Head of caudate nucleus (tissue), 42 donors: ENCODE results near the gene IQSEC3.
A peak's percentile ranks its signal among the peaks of the same experiment; 100 is the strongest.

ENCODE experiments used
- DNase-seq, 42 donors: peaks; one replicate each; pipeline versions ENCODE4 v3.0.0 to v3.0.0-alpha.2; 2020 to 2021; ENCODE audit warnings: mixed read lengths in 7 of 42
- intact Hi-C: fragments of 100-400 bp; cut with DNase I; formaldehyde crosslinking; loops from one replicate; pipeline ENCODE4 v1.15.0; 2022

The IQSEC3 gene

DNA sequence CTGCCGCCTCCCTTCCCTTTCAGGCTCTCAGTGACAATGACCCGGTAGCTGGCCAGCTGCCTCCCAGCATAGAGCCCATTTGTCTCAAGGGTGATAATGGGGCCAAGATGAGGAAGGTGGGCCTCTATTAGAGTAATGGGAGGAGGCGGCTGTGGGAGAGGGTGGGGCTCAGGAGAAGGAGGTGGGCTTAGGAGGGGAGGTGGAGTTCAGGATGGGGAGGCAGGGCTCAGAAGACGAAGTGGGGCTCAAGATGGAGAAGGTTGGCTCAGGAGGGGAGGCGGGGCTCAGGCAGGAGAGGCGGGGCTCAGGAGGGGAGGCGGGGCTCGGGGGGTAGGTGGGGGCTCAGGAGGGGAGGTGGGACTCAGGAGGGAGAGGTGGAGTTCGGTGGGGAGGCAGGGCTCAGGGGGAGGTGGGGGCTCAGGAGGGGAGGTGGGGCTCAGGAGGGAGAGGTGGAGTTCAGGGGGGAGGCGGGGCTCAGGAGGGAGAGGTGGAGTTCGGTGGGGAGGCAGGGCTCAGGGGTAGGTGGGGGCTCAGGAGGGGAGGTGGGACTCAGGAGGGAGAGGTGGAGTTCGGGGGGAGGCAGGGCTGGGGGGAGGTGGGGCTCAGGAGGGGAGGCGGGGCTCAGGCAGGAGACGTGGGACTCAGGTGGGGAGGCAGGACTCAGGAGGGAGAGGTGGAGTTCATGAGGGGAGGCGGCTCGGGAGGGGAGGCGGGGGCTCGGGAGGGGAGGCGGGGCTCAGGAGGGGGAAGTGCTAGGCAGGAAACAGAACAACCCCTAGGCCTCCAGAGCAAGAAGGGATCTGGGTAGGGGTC lies 36.8 kb downstream of the IQSEC3 start:
- DNase-seq = no peak
- intact Hi-C loops = no loop called here

DNA sequence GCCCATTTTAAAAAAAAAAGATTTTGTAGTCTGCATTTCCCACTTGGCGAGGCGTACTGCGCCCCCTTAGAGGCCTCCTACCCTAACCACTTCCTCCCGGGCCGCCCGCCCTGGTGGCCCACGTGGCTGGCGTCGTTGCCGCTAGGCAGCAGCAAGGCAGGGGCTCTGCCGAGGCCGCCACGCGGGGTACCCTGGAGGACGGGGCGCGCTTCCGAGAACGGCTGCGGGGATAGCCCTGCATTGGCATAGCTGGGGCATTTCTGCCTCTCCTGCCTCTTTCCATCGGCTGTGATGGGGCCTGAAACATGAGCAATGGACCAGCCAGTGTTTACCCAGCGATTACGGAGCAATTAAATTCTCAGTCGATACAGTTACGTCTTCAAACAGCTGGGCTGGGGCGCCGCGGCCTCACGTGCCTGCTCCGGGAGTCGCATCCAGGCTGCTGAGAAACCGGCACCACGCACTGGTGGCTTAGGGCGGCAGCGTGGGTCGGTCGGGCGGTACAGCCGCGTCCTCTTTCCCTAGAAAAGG lies 38.0 kb downstream of the IQSEC3 start:
- intact Hi-C loops = no loop called here
- DNase-seq = peak in 1 of 42 donors; percentile 34

DNA sequence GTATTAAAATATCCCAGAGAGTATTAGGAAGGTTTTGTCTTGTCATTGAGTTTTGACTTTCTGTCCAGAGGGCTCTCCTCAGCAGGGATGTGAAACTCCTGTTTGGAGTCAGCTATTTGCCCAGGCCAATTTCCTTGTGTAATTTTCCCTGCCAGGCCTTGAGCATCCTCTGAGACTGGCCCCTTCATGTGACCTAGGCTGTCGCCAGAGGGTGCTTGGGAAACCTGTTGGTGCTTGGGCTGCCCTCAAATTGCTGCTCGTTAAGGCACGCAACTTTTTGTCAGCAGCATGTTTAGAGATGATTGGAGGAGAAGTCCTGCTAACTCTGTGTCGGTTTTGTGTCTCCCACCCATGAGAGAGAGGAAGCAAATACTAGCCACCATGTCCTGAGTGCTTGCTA lies 39.1 kb downstream of the IQSEC3 start:
- no peak for DNase-seq
- intact Hi-C loops = no loop called here

DNA sequence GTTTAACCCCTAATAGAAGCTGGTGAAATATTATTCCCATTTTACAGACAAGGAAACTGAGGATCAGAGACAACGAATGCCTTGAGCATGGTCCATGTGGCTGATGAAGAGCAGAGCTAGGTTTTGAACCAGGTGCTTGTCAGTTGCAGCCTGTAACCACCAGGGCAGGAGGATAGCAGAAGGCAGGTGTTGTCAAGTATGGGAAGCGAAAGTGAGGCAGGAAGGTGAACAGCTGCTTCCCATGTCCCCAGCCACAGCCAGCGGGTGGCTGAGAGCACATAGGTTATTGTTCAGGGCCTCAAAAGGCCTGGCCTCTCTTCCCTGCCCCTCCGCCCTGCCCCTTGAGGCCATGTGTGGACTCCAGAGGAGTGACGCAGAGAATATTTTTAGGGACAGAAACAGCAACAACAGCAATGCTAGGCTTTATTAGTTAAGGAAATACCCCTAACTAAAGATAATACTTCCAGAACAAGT lies 39.6 kb downstream of the IQSEC3 start:
- no peak for DNase-seq
- intact Hi-C loops = no loop called here

DNA sequence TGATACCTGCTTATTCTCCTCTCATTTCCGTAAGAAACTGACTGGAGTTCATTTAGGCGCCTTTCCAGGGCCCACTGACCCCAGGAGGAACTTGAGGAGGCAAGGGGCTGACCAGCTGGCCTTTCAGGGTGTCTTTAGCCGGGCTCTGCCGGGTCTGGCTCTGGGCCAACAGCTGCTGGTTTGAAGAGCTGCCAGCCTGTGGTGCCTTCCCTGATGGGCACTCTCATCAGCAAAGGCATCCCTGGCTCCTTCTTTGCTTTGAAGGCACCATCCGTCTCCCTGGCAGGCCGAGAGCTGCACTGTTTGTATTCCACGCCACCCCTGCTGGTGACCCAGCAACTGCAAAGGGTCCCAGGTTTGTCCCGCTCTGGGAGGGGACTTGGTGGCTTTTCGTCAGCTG lies 42.0 kb downstream of the IQSEC3 start:
- peak in 41 of 42 donors; percentile 15 to 84 (median 62) for DNase-seq
- intact Hi-C loops = no loop called here

DNA sequence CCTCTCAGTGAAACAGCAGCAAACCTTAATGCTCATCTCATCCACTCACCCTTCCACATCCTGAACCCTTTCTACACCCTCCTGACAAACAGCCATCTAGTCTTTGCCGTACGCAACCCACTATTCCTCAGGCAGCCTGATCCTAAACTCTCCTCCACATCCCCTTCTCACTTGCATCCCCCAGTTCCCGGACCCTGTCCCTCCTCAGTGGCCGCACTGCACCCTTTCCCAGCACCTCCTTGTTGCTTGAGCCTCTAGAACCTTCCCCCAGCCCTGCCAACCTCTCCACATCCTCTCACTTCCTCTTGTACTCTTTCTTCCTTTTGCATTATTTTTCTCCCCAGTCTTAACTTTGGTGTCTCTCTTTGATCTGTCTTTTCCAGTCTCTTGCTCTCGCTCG lies 42.9 kb downstream of the IQSEC3 start:
- no peak for DNase-seq
- intact Hi-C loops = no loop called here

DNA sequence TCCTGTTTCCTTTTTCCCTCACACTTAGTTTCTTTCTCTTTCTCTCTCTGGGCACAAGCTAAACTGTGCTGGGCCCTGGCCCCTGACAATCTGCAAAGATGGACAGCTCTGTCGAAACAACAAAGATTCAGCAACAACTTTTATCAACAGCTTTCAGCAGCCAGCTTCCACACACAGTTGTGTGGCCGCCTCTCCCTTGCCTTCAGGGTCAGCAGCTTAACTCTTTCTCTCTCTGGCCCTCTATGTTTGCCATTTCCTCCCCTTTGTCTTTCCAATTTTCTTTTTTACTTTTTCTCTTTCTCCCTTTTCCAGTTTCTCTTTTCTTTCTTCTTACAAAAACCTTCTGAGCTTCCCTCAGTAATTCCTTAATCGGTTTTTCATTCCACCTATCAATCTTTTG lies 43.3 kb downstream of the IQSEC3 start:
- no peak for DNase-seq
- intact Hi-C loops = no loop called here

DNA sequence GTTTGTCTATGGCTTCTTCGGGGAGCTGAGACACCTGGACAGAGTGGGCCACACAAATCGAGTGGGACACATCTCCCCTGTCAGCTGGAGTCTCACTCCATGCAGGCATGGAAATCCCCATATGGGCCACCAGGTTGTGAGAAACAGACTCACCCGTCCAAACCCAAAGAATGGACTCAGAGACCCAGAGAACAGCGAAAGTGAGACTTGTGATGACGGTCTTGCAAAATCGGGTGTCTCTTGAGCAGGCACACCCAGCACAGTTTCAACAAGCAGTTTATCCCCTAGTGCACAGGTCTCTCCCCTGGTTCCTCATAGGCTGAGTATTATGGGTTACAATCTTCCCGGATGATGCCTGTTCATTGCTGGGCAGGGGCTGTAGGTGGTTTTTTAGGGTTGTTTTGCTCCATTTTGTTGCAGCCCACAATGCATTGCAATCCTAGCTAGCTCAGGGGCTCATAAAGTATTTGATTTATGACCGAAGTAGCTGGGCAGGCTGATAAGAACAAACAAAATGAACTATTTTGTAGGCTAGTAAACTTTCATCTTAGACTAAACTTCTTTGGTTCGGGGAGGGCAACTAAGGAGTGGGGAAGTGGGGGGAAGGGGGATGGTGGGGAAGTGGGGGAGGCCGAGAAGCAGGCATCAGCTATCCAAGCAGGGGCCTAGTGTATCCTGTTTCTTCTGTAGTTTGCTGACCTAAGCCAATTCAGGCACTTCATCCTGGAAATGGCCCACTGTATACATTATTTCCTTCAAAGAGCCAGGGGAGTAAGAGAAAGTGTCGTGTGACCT lies 45.3 kb downstream of the IQSEC3 start:
- intact Hi-C loops = no loop called here
- DNase-seq = no peak

DNA sequence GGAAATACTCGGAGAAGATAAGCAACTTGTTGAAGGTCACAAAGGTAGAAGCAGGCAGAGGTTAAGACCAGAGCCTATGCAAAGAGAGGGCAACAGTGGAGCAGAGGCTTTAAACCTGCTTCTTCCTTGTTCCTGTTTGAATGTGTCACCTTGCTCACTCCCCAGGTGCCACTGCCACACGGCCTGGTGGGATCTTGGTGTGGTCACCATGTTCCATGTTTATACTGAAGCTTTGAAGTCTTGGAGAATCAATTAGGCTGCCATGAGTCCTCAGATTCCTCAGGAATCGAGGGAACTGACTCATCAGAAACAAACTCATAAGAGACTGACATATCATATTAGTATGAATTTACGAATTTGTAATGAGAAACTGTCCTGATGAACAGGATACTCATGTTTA lies 46.8 kb downstream of the IQSEC3 start:
- intact Hi-C loops = no loop called here
- no peak for DNase-seq

DNA sequence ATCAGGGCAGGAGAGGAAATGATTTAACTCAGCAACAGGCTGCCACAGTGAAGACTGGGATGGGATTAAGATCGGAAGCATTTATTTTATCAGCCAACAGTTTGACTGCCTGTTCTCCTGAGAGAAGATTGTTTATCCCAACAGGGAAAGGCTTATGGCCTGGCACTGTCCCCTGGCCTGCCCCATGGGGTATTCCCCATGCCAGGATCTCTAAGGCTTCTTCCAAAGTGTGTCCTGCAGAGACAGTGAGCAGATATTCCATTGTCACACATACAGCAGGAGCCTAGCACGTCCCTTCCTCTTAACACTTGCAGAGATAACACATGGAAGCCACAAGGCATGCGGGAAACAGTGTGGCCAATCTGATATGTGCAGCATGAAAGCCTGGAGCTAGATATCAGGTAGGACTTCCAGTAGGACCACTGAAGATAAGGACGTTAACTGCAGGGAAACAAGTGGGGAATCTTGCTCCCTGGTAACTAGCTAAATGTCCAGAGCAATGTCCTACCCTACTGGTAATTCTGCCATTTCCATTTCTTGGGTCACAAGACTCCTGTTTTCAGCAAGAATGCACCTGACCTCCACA lies 48.2 kb downstream of the IQSEC3 start:
- intact Hi-C loops = no loop called here
- no peak for DNase-seq

DNA sequence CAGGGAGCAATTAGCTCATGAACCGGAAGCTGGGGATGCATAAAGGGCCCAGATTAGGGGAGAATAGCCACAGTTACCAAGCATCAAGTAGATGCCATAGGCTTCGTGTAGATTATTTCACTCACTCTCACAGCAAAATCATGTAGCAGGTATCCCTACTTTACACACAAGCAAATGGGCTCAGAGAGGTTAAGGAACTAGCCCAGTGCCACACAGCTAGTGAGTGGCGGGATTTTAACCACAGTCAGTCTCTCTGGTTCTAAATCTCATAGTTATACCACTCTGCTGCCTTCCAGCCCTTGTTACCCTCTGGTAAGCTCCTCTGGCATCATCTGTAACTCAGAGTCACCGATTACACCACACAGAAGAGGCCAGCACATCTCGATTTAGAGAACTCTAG lies 49.0 kb downstream of the IQSEC3 start:
- intact Hi-C loops = no loop called here
- no peak for DNase-seq

DNA sequence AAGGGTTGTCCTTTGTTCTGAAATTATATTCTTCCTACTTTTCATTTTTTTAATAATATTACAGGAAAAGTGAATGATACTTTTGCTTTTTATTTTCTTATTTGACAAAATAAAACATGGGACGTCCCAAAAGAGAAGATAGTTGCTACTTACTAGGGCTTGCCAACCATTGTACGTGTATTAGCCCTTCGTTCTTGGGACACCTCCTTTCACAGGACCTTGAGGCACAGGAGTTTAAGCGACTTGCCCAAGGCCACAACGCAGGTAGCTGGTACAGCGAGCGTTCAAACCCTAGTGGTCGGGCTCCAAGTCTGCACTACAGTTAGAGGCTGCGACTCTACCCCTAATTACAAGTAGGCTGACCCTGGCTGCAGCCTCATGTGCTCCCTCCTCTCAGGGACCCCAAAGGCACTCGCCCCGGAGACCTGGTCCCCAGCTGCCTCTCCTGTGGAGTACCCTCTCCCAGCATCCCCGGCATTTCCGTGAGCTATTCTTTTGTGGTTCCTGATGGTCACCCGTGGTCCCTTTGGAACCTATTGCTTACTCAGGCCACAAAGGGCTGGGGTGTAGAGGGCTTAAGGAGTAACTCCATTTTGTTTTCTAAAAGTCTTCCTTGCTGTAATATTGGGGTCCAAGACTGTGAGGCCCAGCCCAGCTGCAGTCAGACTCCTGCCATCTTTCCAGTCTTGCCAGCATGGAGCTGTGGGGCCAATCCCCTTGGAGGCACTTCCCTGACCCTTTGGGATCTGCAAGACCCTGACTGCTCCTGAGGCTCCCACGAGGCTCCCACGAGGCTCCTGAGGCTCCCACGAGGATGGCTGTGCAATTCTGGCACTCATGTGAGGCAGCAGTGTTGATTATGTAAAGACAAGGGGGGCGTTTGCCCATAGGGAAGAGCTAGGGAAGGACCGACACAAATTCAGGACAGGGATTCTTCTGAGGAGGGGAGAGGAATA lies 49.7 kb downstream of the IQSEC3 start:
- DNase-seq = no peak
- intact Hi-C loops = no loop called here

DNA sequence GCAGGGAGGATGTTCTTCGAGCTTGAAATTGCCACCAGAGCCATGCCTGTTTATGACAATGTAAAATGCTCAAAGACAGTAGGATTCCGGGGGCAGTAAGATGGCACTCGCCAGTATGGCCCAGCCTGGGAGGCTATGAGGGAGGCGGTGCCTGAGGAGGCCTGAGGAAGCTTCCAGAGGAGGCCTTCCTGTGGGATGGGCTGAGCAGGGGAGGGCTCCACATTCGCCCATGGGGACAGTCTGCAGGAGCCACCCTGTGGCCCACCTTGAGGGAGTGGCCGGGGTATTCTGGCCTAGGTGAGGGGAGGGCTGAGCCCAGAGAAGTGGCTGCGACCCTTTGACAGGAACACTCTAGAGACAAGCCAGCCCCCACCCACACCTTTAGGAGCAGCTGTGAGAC lies 50.7 kb downstream of the IQSEC3 start:
- intact Hi-C loops = no loop called here
- no peak for DNase-seq

DNA sequence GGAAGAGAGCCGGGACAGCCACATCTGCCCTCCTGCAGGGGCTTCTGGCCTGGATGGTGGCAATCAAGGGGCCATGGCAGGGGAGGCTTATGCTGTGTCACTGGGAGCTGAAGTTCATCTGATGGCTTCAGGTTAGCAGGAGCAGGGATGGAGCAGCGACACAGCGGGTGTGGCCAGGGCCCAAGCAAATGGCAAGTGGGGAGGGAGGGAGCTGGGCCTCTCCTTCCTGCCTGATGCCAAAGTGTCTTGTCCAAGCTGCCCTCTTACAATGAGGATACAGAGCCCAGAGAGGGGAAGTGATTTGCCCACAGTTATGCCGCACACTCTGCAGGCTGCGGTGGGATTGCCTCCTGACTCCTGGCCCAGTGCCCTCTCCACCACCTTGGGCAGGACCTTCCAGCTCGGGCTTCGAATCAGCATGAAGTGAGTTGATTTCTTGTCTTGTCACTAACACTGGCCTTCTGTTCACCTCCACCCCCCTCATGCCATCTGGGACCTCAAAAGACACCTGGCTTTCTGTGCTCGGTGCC lies 51.3 kb downstream of the IQSEC3 start:
- intact Hi-C loops = no loop called here
- no peak for DNase-seq

DNA sequence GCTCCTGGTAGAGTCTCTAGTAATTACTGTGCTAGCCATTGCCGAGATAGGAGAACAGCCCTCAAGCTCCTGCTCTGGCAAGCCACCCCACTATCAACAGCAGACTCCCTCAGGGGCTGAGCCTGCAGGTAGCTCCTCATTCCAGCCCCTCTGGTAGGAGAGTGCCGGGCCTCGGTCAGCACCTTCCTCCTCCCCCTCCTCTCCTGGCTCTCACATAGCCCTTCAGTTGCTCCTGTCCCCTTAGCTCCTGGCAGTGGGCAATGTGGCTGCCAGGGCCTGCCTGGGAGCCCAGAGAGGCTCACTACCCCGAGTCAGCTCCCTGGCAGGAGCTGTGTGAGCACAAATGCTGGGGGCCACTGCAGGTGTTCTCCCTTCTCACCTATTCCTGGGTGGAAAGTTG lies 52.0 kb downstream of the IQSEC3 start:
- no peak for DNase-seq
- intact Hi-C loops = no loop called here

DNA sequence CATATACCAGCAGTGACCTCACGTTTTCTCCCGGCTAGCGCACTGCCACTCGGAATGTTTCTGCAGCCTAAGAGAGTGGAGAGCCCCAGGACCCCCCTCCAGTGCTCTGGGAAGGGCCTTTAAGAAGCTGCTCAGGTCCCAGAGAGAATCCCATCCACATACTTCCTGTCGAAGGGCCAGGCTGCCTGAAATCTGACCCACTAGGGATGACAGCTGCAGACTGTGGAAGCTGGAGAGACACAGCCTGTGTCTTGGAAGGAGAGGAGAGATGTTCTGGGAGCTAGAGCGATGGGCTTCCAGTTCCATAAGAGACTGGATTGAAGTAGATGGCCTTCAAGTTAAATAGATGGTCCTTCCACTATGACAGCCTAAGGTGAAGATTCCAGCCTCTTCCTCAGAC lies 54.4 kb downstream of the IQSEC3 start:
- DNase-seq = no peak
- intact Hi-C loops = no loop called here

DNA sequence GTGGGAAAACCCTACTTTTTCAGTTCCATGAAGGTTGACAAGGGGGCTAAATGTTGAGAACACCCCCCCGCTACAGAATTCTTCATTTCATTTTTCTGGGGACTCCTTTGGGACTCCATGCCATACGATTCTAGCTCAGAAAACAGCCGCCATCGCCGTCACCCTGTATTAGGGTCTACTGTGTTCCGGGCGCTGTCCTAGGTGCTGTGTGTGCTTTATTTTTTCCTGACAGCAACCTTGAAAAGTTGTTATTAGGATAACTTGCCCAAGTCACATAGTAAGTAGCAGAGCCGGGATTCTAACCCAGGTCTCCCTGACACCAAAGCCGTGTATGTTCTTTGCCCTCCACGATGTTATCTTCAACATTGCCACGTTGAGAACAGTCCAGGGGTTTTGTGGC lies 55.1 kb downstream of the IQSEC3 start:
- intact Hi-C loops = no loop called here
- no peak for DNase-seq

DNA sequence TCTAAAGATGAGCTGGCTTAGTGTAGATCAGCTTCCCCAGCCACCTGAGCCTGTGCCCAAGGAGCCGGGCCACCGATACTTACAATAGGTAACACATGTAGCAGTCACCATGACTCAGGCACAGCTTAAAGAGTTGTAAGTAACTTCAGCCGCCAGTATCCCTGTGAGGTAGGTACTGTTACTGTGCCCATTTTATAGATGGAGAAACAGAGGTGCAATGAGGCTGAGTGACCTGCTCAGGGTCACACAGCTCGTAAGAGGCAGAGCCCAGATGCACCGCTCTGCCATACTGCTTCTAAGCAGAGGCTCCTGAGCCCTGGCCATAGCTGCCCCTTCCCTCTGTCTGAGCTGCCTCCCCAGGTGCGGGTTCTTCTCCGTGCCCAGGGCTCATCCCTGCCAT lies 58.5 kb downstream of the IQSEC3 start:
- no peak for DNase-seq
- intact Hi-C loops = no loop called here

DNA sequence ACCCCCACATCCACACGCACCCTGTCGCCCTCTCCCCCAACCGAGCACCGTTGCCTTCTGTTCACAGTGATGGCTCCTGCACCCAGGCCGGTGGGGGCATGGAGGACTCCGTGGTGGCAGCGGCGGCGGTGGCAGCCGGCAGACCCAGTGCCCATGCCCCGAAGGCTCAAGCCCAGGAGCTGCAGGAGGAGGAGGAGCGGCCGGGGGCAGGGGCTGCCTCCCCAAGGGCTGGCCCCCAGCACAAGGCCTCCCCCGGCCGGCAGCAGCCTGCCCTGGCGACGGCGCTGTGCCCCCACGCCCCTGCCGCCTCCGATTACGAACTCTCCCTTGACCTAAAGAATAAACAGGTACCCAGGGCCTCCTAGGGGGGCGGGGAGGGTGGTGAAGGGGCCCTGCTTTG lies 59.0 kb downstream of the IQSEC3 start:
- intact Hi-C loops = no loop called here
- no peak for DNase-seq
